Measurements from ENCODE around the gene STRADA. TPM values are rescaled to one million over a fixed set of nuclear protein-coding genes. Genes with fewer than 3 reads are reported as not detected.

The STRADA gene
- total RNA-seq, 1 donor from 2014 or later = 55.9 TPM

- Mint-ChIP-seq H3K4me3 (no peak overlapping the region), H3K4me1 (peaks cover 22% of the 10 kb centered on the region), H3K27ac (ENCODE audit: unreplicated experiment) (no peak overlapping the region)
Measured at GRCh38 chr17:63783522-63783921, 41.9 kb upstream of the STRADA start.

GRCh38 chr17:63780928-63781327, 39.3 kb upstream of the STRADA start:
- Mint-ChIP-seq H3K27ac (ENCODE audit: unreplicated experiment) (no peak overlapping the region), H3K27me3 (ENCODE audit: low read depth) (no peaks in the 10 kb centered on the region), H3K4me1 (peaks cover 35% of the 10 kb centered on the region), H3K9me3 (no peaks in the 10 kb centered on the region), H3K4me3 (no peak overlapping the region), H3K36me3 (ENCODE audit: low read depth) (peaks cover 7% of the 10 kb centered on the region)
- no peak for DNase-seq (ENCODE audit: low read depth, low spot score)
- no peak for TF ChIP-seq CTCF (conservative IDR thresholded peaks at IDR 0.05)

More at GRCh38 chr17:63783522-63783921, 41.9 kb upstream of the STRADA start:
- no peaks in the 10 kb centered on the region for H3K27me3 Mint-ChIP-seq (ENCODE audit: low read depth)
- H3K36me3 Mint-ChIP-seq (ENCODE audit: low read depth) = peaks cover 10% of the 10 kb centered on the region
- no peak for DNase-seq (ENCODE audit: low read depth, low spot score)
- no peaks in the 10 kb centered on the region for H3K9me3 Mint-ChIP-seq
- no peak for TF ChIP-seq CTCF (conservative IDR thresholded peaks at IDR 0.05)

- Mint-ChIP-seq H3K9me3 (no peaks in the 10 kb centered on the region), H3K4me1 (peaks cover 39% of the 10 kb centered on the region), H3K36me3 (ENCODE audit: low read depth) (peaks cover 7% of the 10 kb centered on the region), H3K4me3 (peak overlapping the region; percentile 20), H3K27me3 (ENCODE audit: low read depth) (no peaks in the 10 kb centered on the region), H3K27ac (ENCODE audit: unreplicated experiment) (no peak overlapping the region)
- no peak for DNase-seq (ENCODE audit: low read depth, low spot score)
- no peak for TF ChIP-seq CTCF (conservative IDR thresholded peaks at IDR 0.05)
Measured at GRCh38 chr17:63780507-63780906, 38.9 kb upstream of the STRADA start.

GRCh38 chr17:63775420-63775819, 33.8 kb upstream of the STRADA start:
- H3K9me3 Mint-ChIP-seq = no peaks in the 10 kb centered on the region
- DNase-seq (ENCODE audit: low read depth, low spot score) = no peak
- H3K4me1 Mint-ChIP-seq = peaks cover 57% of the 10 kb centered on the region
- H3K36me3 Mint-ChIP-seq (ENCODE audit: low read depth) = peaks cover 9% of the 10 kb centered on the region
- no peak for TF ChIP-seq CTCF (conservative IDR thresholded peaks at IDR 0.05)
- H3K4me3 Mint-ChIP-seq = peak overlapping the region; percentile 98
- H3K27me3 Mint-ChIP-seq (ENCODE audit: low read depth) = peaks cover 3% of the 10 kb centered on the region
- peak overlapping the region; percentile 100 for H3K27ac Mint-ChIP-seq (ENCODE audit: unreplicated experiment)

GRCh38 chr17:63774969-63775265, 33.3 kb upstream of the STRADA start:
- DNase-seq (ENCODE audit: low read depth, low spot score) = no peak
- Mint-ChIP-seq H3K36me3 (ENCODE audit: low read depth) (peaks cover 6% of the 10 kb centered on the region), H3K27ac (ENCODE audit: unreplicated experiment) (peak overlapping the region; percentile 100), H3K27me3 (ENCODE audit: low read depth) (peaks cover 3% of the 10 kb centered on the region), H3K9me3 (no peaks in the 10 kb centered on the region), H3K4me3 (peak overlapping the region; percentile 98), H3K4me1 (peaks cover 53% of the 10 kb centered on the region)
- TF ChIP-seq CTCF (conservative IDR thresholded peaks at IDR 0.05) = no peak
